Vagina (tissue), 2 donors: ENCODE measurements around the gene RUNX2.

Experiments used
- POLR2A ChIP-seq, 2 donors: fragments of 450-650 bp; IDR thresholded peaks; one replicate each; pipeline ENCODE4 v1.6.1; 2017; ENCODE audit warnings: antibody characterized with exemption in 2 of 2, mild to moderate bottlenecking in 2 of 2, moderate library complexity in 2 of 2
- POLR2AphosphoS5 ChIP-seq, 2 donors: sonication (generic); formaldehyde crosslinking; IDR thresholded peaks; one replicate each; pipeline ENCODE4 v1.9.0; 2017; ENCODE audit warnings: antibody characterized with exemption in 2 of 2, mild to moderate bottlenecking in 2 of 2, low read depth in 1 of 2; ENCODE audit not compliant: insufficient read depth in 1 of 2
- TF ChIP-seq, protein P1 (sequence below), 3 experiments: fragments of 450-650 bp in 2 of 3; fragments of 200-600 bp in 1 of 3; sonication (generic) in 1 of 3; IDR thresholded peaks; one replicate each; pipeline ENCODE4 v1.5.1; 2017 to 2019; ENCODE audit warnings: antibody characterized with exemption in 3 of 3, mild to moderate bottlenecking in 2 of 3, moderate library complexity in 2 of 3

DNA sequence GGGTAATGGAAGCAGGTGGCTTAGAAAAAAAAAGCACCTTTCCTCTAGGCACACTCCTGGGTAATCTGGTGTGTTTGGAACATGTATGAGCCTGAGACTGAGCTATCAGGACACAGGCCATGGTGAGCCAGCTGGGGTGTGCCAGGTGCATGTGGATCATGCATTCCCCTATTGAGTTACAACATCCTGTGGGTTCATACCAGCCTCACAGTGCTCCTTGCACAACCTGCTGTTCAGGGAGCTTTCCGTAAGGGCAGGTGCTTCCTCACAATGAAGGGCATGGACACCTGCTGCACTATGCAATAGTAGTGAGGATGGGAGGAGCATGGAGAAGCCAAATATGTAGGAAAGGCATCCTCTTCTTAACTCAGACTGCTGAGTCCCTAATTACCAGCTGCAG lies 246.8 kb downstream of the RUNX2 start:
- TF ChIP-seq, protein P1, sequence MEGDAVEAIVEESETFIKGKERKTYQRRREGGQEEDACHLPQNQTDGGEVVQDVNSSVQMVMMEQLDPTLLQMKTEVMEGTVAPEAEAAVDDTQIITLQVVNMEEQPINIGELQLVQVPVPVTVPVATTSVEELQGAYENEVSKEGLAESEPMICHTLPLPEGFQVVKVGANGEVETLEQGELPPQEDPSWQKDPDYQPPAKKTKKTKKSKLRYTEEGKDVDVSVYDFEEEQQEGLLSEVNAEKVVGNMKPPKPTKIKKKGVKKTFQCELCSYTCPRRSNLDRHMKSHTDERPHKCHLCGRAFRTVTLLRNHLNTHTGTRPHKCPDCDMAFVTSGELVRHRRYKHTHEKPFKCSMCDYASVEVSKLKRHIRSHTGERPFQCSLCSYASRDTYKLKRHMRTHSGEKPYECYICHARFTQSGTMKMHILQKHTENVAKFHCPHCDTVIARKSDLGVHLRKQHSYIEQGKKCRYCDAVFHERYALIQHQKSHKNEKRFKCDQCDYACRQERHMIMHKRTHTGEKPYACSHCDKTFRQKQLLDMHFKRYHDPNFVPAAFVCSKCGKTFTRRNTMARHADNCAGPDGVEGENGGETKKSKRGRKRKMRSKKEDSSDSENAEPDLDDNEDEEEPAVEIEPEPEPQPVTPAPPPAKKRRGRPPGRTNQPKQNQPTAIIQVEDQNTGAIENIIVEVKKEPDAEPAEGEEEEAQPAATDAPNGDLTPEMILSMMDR (IDR thresholded peaks at IDR 0.05): no peak
- TF ChIP-seq POLR2A (IDR thresholded peaks at IDR 0.05) (no peak), POLR2AphosphoS5 (IDR thresholded peaks at IDR 0.05; ENCODE audit: insufficient read depth in 1 of 2, low read depth in 1 of 2) (no peak)
